Stomach smooth muscle (tissue), 2 donors: ENCODE data around the gene RABGAP1L.

Experiments
- H3K27ac ChIP-seq: one replicate; pipeline ENCODE4 v1.7.0; 2013; ENCODE audit warnings: mild to moderate bottlenecking, low read length, inconsistent platforms
- H3K27me3 ChIP-seq, 2 donors: one replicate each; pipeline ENCODE4 v1.7.0; 2013; ENCODE audit warnings: low read length in 2 of 2; ENCODE audit not compliant: insufficient read depth in 2 of 2, control insufficient read depth in 1 of 2
- H3K36me3 ChIP-seq, 2 donors: one replicate each; pipeline ENCODE4 v1.7.0; 2013; ENCODE audit warnings: low read length in 2 of 2; ENCODE audit not compliant: control insufficient read depth in 2 of 2, insufficient read depth in 2 of 2
- H3K4me1 ChIP-seq: one replicate; pipeline ENCODE4 v1.7.0; 2013; ENCODE audit warnings: low read length; ENCODE audit not compliant: control insufficient read depth, insufficient read depth
- H3K4me3 ChIP-seq, 2 donors: one replicate each; pipeline ENCODE4 v1.7.0; 2013; ENCODE audit warnings: low read length in 2 of 2
- H3K9ac ChIP-seq, 2 donors: one replicate each; pipeline ENCODE4 v1.7.0; 2013; ENCODE audit warnings: low read length in 2 of 2, mild to moderate bottlenecking in 1 of 2
- H3K9me3 ChIP-seq, 2 donors: one replicate each; pipeline ENCODE4 v1.7.0; 2013; ENCODE audit warnings: low read length in 2 of 2; ENCODE audit not compliant: control insufficient read depth in 2 of 2
- donor health status: healthy.
- donor health status: Pancreatic carcinoma.

Gene RABGAP1L

DNA sequence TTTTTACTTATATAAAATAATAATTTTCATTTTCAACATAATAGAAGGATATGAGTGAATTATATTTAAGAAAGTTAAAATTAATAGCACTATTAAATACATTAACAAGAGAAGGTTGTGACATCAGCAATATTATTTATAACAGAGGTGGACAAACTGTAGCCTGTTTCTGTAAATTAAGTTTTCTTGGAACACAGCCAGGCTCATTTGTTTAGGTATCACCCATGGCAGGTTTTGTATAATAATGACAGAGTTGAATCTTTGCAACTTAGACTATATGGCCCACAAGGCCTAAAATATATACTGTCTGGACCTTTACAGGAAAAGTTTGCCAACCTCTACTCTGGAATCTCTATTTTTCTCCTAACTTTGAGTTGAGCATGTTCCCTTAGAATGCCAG is 797.7 kb downstream of the RABGAP1L start:
- Histone ChIP-seq H3K9me3 (no peaks in the 10 kb centered on the region), H3K9ac (no peak overlapping the region), H3K27me3 (no peaks in the 10 kb centered on the region), H3K4me1 (no peaks in the 10 kb centered on the region), H3K27ac (no peak overlapping the region), H3K36me3 (peaks cover 0 to 2% of the 10 kb centered on the region in 2 donors), H3K4me3 (no peak overlapping the region)

DNA sequence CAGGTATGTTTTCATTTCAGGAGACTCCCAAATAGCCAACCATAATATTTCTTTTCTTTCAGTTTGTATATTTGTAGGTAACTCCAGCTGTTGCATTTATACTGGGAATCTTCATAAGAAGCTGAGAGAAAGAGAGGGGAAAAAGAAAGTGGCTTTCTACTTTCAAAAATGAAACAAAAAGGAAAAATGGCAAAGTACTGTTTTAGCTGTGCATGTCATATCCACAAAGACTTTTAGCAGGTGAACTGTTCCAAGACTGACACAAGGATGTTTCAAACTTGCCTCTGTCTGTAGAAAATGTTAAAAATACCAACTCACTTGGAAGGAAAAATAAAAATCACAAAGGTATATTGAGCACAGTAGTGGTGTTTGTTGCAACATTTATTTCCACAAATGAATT is 798.5 kb downstream of the RABGAP1L start:
- Histone ChIP-seq H3K4me1 (no peaks in the 10 kb centered on the region), H3K9ac (no peak overlapping the region), H3K36me3 (peaks cover 0 to 2% of the 10 kb centered on the region in 2 donors), H3K27ac (no peak overlapping the region), H3K4me3 (no peak overlapping the region), H3K9me3 (no peaks in the 10 kb centered on the region), H3K27me3 (no peaks in the 10 kb centered on the region)

DNA sequence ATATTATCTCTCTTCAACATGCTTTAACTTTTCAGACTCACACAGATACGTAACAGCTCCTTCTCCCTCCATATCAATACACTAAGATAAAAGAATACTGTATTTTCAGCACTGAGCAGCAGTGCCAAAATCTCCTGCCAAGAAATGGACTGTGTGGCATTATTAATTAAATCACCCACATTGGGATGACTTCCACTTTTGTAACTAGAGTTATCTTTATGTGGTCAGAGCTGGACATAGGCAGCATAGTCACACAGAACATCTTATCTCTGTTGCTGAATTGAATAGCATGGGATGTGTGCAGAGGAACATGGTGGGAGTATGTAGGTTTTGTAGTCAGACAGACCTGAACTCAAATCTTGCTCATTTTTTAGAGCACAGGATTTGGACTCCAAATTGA is 799.1 kb downstream of the RABGAP1L start:
- H3K4me1 ChIP-seq = no peaks in the 10 kb centered on the region
- no peaks in the 10 kb centered on the region for H3K9me3 ChIP-seq
- H3K27me3 ChIP-seq = no peaks in the 10 kb centered on the region
- H3K36me3 ChIP-seq = peaks cover 0 to 2% of the 10 kb centered on the region in 2 donors
- no peak overlapping the region for H3K4me3 ChIP-seq
- H3K9ac ChIP-seq = no peak overlapping the region
- H3K27ac ChIP-seq = no peak overlapping the region

DNA sequence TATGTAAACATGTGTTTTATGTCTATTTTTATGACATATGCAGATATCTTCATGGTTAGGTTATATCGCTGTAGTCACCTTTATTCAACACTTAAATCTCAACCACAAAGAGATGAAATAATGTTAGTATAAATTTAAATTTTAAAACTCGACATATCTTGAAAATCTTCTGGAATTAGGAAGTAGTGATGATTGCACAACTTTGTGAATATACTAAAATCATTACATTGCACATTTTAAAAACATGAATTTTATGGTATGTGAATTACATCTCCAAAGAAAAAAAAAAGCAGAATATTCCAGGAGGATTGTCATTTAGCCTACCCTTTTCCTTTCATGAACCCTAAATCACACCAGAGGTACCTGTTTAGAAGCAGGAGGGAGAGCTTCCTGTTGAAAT is 801.0 kb downstream of the RABGAP1L start:
- Histone ChIP-seq H3K27ac (no peak overlapping the region), H3K4me3 (no peak overlapping the region), H3K36me3 (peaks cover 0 to 2% of the 10 kb centered on the region in 2 donors), H3K27me3 (no peaks in the 10 kb centered on the region), H3K4me1 (peaks cover 1% of the 10 kb centered on the region), H3K9ac (no peak overlapping the region), H3K9me3 (no peaks in the 10 kb centered on the region)

DNA sequence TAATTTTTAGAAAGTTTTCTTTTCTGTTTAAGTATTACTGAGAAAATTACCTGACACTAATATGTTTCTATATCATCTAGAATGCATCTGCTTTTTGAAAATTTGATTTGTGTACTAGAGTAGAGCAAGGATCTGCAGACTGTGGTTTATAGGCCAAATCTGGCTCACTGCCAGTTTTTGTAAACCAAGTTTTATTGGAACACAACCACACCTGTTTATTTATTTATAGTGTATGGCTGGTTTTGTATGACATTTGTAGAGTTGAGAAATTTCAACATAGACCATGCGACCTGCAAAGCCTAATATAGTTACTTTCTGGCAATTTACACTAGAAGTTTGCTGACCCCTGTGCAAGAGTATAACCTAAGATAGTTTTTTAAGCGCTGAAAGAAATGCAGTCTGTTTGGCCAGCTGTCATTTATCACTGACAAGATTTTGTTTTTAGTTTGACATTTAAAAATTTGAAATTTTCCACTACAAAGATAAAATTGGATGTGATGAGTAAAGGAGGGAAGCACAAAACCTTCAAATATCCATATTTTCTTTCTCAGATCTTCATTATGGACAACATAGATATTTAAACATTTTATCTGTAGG is 804.3 kb downstream of the RABGAP1L start:
- H3K27me3 ChIP-seq = no peaks in the 10 kb centered on the region
- H3K36me3 ChIP-seq = no peaks in the 10 kb centered on the region
- no peak overlapping the region for H3K4me3 ChIP-seq
- no peak overlapping the region for H3K27ac ChIP-seq
- no peak overlapping the region for H3K9ac ChIP-seq
- H3K9me3 ChIP-seq = no peaks in the 10 kb centered on the region
- H3K4me1 ChIP-seq = peaks cover 6% of the 10 kb centered on the region

DNA sequence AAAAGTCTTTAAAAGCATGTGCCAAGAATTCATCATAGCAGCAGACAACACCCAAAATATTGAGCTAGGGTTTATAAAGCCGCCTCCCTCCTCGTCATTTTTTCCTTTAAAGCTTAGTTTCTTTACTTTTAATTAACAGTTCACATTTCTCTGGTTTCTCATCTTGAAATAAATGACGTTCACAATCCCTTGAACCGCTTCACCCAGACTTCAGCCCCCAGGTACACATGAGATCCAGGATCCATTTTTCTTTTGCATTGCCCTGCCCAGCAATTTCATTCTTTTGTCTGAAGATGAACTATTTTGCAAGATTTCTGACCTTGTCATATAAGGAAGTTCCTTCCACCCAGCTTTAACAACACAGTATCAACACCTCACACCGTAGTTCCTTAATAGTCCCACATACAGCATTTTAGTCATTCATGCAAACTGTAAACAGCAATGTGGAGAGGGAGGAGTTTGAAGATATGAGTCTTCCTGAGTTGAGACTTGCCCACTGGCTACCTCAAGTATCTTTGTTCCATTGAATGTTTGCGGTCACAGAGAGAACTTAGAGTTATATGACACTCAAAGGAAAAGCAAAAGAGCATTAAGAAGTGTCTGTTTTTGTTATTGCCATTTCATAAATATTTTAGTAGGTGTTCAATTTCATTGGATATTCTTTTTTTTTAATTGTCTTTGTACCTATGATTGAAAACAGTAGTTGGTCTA is 805.1 kb downstream of the RABGAP1L start:
- no peaks in the 10 kb centered on the region for H3K36me3 ChIP-seq
- H3K27me3 ChIP-seq = no peaks in the 10 kb centered on the region
- no peaks in the 10 kb centered on the region for H3K9me3 ChIP-seq
- H3K4me3 ChIP-seq = no peak overlapping the region
- H3K27ac ChIP-seq = peak overlapping the region; percentile 33
- H3K4me1 ChIP-seq = peaks cover 6% of the 10 kb centered on the region
- H3K9ac ChIP-seq = no peak overlapping the region

DNA sequence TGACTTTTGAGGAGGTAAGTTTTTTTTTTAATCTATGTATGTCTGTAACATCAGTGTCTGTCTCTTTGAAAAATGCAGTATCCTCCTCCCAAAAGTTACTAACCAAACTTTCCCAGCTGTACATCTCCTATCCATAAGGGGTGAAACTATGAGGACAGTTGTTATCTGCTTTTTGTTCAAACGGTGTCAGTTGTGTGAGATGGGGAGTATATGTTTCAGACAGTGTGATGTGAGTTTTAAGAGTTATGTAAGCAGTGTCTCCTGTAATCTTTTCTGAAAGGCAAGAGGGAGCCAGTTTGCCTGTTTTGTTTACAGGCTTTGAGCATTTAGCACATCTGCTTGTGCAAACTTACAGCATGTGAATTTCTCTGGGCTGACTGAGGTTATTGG is 805.6 kb downstream of the RABGAP1L start:
- Histone ChIP-seq H3K27me3 (no peaks in the 10 kb centered on the region), H3K27ac (peak overlapping the region; percentile 33), H3K4me3 (peak overlapping the region; percentile 1 to 17), H3K36me3 (no peaks in the 10 kb centered on the region), H3K9ac (no peak overlapping the region), H3K9me3 (no peaks in the 10 kb centered on the region), H3K4me1 (peaks cover 6% of the 10 kb centered on the region)

DNA sequence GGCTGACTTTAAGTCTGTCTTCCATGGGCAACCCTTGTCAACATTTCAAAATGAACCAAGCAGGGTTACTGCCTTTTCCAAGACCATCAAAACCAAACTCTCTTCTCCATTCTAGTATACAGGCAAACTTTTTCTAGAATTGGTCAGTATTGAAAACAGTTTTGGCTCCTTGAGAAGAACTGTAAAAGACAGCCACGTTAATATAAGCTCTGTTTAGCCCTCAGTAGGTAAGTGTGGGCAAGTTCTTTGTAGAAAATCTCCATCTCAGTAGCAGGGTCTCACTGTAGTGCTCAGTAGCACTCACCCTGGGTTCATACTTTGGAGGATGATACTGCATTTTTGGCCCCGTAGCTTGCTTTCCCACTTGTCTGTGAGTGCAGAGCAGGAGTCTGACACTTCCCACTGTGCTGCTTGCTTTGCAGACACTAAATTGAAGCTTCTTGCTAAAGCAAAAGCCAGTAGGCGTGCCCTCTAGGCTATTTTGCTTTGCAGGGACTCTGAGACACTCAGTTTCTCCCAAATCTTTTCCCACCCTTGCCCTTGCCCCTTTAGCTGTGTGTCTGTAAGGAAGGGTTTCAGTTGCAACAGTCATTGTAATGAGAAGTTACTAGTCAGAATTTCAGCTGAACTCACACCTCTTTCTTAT is 806.2 kb downstream of the RABGAP1L start:
- Histone ChIP-seq H3K4me1 (peaks cover 6% of the 10 kb centered on the region), H3K4me3 (peak overlapping the region; percentile 1 to 17), H3K27ac (peak overlapping the region; percentile 33), H3K27me3 (no peaks in the 10 kb centered on the region), H3K9me3 (no peaks in the 10 kb centered on the region), H3K9ac (peak overlapping the region; percentile 2 to 22), H3K36me3 (no peaks in the 10 kb centered on the region)

DNA sequence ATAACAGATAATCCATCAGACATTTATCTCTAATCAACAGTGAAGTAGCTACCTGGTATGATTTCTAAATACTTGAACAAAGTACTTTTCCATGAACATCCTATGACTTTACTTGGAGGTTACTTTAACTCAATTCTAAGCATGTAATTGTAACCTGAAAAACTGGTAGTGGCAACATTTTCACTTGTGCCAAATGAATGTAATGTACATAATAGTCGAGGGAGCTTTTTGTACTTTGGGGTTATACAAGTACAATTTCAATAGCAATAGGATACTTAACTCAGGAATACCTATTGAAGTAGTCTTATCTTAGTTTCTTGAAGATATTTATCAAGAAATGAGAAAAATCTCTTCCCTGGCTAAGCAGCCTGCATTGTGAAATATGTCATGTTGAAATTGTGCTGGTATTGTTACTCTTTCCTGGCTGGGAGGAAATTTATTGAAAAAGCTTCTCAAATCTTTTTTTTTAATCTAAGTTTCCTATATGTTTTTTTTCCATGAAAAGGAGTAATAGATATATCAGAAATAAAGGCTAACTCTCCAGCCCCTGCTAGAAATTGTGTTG is 806.8 kb downstream of the RABGAP1L start:
- Histone ChIP-seq H3K9me3 (no peaks in the 10 kb centered on the region), H3K27ac (peak overlapping the region; percentile 7), H3K4me3 (no peak overlapping the region), H3K9ac (no peak overlapping the region), H3K4me1 (peaks cover 6% of the 10 kb centered on the region), H3K36me3 (no peaks in the 10 kb centered on the region), H3K27me3 (no peaks in the 10 kb centered on the region)

DNA sequence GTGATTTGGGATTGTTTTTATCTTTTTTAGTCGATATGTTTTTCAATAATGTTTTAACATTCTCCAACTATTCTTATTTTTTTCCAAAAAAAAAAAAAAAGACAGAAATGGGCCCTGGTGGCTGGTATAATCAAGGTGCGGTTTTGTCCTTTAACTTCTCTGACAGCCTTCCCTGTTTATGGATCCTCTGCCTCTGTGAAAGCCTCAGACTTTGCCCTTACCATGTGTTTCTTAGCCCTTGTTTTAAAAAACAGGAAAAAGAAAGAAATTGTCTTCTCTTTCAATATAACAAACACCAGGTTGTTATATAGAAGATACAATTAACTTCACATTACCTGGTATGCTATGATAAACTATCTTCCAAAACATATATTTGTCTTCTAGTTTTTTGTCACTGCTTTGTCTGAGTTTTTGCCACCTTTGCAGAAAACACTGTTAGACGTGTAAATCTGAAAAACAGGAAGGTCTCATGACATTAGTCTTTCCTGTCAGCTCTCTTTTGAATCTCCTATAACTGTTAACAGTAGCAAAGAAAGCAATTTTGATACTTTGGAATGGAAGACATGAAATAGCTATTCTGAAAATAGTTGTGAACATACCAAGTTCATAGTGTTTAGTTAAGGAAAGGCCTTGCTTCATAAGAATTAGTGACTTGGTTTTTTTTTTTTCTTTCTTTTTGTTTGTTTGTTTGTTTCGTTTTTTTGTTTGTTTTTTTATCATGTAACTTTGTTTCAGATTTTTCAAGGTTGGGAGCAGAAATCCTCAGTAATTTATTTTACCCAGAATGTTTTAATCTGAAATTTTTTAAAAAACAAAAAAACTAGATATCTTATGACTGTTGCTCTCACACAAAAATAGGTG is 808.8 kb downstream of the RABGAP1L start:
- Histone ChIP-seq H3K9ac (no peak overlapping the region), H3K27me3 (no peaks in the 10 kb centered on the region), H3K9me3 (no peaks in the 10 kb centered on the region), H3K36me3 (no peaks in the 10 kb centered on the region), H3K4me3 (no peak overlapping the region), H3K4me1 (peaks cover 6% of the 10 kb centered on the region), H3K27ac (no peak overlapping the region)
